ENCODE data around the gene CRLF2. TPM values are rescaled to one million over a fixed set of nuclear protein-coding genes. Genes with fewer than 3 reads are reported as not detected.

Gene CRLF2
- total RNA-seq, 1 experiment from 2014 or later, result 0.34 TPM

DNA sequence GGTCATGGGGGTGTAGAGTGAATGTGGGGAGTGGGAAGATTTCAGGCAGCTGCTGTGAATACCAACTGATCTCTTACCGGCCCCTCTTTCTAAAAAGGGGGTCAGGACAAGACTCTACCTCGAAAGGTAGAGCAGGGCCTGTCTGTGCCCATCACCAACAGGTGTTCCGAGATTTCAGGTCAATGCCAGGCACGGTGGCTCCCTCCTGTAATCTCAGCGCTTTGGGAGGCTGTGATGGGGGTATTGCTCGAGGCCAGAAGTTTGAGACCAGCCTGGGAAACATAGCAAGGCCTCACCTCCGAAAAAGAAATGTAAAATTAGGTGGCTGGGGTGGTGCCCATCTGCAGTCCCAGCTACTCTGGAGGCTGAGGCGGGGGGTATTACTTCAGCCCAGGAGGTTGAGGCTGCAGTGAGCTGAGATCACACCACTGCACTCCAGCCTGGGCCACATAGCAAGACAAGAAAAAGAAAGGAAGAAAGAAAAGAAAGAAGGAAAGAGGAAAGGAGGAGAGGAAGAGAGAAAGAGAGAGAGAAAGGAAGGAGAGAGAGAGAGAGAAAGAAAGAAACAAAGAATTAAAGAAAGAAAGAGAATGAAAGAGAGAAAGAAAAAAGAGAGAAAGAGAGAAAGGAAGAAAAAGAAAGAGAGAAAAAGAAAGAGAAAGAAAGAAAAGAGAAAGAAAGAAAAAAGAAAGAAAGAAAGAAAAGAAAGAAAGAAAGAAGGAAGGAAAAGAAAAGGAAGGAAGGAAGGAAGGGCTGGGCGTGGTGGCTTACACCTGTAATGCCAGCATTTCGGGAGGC, 50.1 kb downstream of the CRLF2 start:
- BruUV-seq (replicated peaks), result no TSS peak
- Histone ChIP-seq H3K9me2 (ENCODE audit: insufficient read depth) (no peaks in the 10 kb centered on the region), H3K27me3 (ENCODE audit: insufficient read depth, low read length) (no peaks in the 10 kb centered on the region), H3K36me3 (ENCODE audit: control insufficient read depth in 1 of 2, insufficient read depth in 2 of 2, low read length in 2 of 2) (no peaks in the 10 kb centered on the region), H3K4me2 (ENCODE audit: low read length) (no peak overlapping the region), H2AFZ (ENCODE audit: low read depth, low read length, poor library complexity, severe bottlenecking) (no peak overlapping the region), H3K4me1 (ENCODE audit: control insufficient read depth in 1 of 2, insufficient read depth in 2 of 2, low read length in 2 of 2) (no peaks in the 10 kb centered on the region), H3K79me2 (ENCODE audit: insufficient read depth, low read length) (no peaks in the 10 kb centered on the region), H4K20me1 (ENCODE audit: insufficient read depth) (no peaks in the 10 kb centered on the region), H3K9me3 (ENCODE audit: control insufficient read depth in 1 of 2, insufficient read depth in 1 of 2, low read depth in 1 of 2, low read length in 2 of 2) (no peaks in the 10 kb centered on the region), H3K4me3 (replicated peaks in 1 of 2; ENCODE audit: low read depth in 1 of 2, low read length in 2 of 2) (no peak overlapping the region), H3K9ac (ENCODE audit: low read length) (no peak overlapping the region), H3K27ac (ENCODE audit: low read depth, low read length) (no peak overlapping the region)
- intact Hi-C loops (cut with micrococcal nuclease), result no loop called here
- TF ChIP-seq ELF1 (IDR thresholded peaks at IDR 0.05; ENCODE audit: borderline replicate concordance, low read depth), result no peak
- TF ChIP-seq ZNF274 (IDR thresholded peaks at IDR 0.05; ENCODE audit: low read depth, low read length), result no peak
- TF ChIP-seq, protein P1, sequence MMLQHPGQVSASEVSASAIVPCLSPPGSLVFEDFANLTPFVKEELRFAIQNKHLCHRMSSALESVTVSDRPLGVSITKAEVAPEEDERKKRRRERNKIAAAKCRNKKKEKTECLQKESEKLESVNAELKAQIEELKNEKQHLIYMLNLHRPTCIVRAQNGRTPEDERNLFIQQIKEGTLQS (IDR thresholded peaks at IDR 0.05), result no peak
- TF ChIP-seq RAD21 (IDR thresholded peaks at IDR 0.05; ENCODE audit: low read depth), result no peak
- TF ChIP-seq REST (IDR thresholded peaks at IDR 0.05; ENCODE audit: low read depth), result no peak
- no peak for TF ChIP-seq FOSL1 (IDR thresholded peaks at IDR 0.05; ENCODE audit: low read depth)
- no peak for TF ChIP-seq EZH2phosphoT487 (IDR thresholded peaks at IDR 0.05; ENCODE audit: borderline replicate concordance)
- no peak for TF ChIP-seq YY1 (IDR thresholded peaks at IDR 0.05; ENCODE audit: extremely low read depth, insufficient replicate concordance, low read depth, low read length)
- TF ChIP-seq SIN3A (IDR thresholded peaks at IDR 0.05; ENCODE audit: low read depth), result no peak
- CTCF ChIA-PET, result no interaction called here
- RAD21 ChIA-PET (ENCODE audit: low non-redundant PET in 1 of 2, low total read pairs in 2 of 2, uncharacterized antibody in 2 of 2, unreplicated experiment in 2 of 2), result no interaction called here
- DNase-seq (ENCODE audit: low read depth, low spot score) (no peak), ATAC-seq (no peak)
- POLR2A ChIA-PET, result no interaction called here
